ENCODE measurements around the gene SH3TC1. TPM values are rescaled to one million over a fixed set of nuclear protein-coding genes. Genes with fewer than 3 reads are reported as not detected.

Gene SH3TC1
- total RNA-seq, 6 donors from 2014 or later, result 34.1 to 193 (median 81.4) TPM

GRCh38 chr4:8171984-8172924 lies 26.8 kb upstream of the SH3TC1 start:
- no peak for ATAC-seq (ENCODE audit: low FRiP score in 2 of 2)
- Histone ChIP-seq H3K4me1 (peaks cover 0 to 13% (median 5%) of the 10 kb centered on the region in 4 donors), H3K4me3 (no peak overlapping the region), H3K9me3 (peaks cover 0 to 9% (median 7%) of the 10 kb centered on the region in 4 donors), H3K27me3 (no peaks in the 10 kb centered on the region), H3K36me3 (no peaks in the 10 kb centered on the region), H3K27ac (no peak overlapping the region)
- WGBS, 2 donors, result 81 to 84% methylated on average over 32 to 36 of the region's 36 CpGs
- peak in 1 of 2 donors; percentile 80 for DNase-seq
- TF ChIP-seq, protein P1, sequence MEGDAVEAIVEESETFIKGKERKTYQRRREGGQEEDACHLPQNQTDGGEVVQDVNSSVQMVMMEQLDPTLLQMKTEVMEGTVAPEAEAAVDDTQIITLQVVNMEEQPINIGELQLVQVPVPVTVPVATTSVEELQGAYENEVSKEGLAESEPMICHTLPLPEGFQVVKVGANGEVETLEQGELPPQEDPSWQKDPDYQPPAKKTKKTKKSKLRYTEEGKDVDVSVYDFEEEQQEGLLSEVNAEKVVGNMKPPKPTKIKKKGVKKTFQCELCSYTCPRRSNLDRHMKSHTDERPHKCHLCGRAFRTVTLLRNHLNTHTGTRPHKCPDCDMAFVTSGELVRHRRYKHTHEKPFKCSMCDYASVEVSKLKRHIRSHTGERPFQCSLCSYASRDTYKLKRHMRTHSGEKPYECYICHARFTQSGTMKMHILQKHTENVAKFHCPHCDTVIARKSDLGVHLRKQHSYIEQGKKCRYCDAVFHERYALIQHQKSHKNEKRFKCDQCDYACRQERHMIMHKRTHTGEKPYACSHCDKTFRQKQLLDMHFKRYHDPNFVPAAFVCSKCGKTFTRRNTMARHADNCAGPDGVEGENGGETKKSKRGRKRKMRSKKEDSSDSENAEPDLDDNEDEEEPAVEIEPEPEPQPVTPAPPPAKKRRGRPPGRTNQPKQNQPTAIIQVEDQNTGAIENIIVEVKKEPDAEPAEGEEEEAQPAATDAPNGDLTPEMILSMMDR (IDR thresholded peaks at IDR 0.05), result no peak
- no peak for TF ChIP-seq EP300 (IDR thresholded peaks at IDR 0.05)
- no peak for TF ChIP-seq POLR2AphosphoS5 (IDR thresholded peaks at IDR 0.05)
- no peak for TF ChIP-seq POLR2A (IDR thresholded peaks at IDR 0.05)

GRCh38 chr4:8173492-8174242 lies 25.4 kb upstream of the SH3TC1 start:
- TF ChIP-seq EP300 (IDR thresholded peaks at IDR 0.05) (no peak), POLR2AphosphoS5 (IDR thresholded peaks at IDR 0.05) (no peak), POLR2A (IDR thresholded peaks at IDR 0.05) (no peak)
- TF ChIP-seq, protein P1 (IDR thresholded peaks at IDR 0.05), result no peak
- no peaks in the 10 kb centered on the region for H3K27me3 ChIP-seq
- no peak overlapping the region for H3K4me3 ChIP-seq
- H3K27ac ChIP-seq, result no peak overlapping the region
- 74 to 100% methylated on average over 1 to 13 of the region's 13 CpGs for WGBS, 2 donors
- DNase-seq, result peak in 1 of 2 donors; percentile 68
- H3K4me1 ChIP-seq, result peaks cover 0 to 9% (median 5%) of the 10 kb centered on the region in 4 donors
- H3K9me3 ChIP-seq, result peaks cover 0 to 3% (median under 1%) of the 10 kb centered on the region in 4 donors
- no peaks in the 10 kb centered on the region for H3K36me3 ChIP-seq
- ATAC-seq (ENCODE audit: low FRiP score in 2 of 2), result no peak

GRCh38 chr4:8174970-8175369 lies 24.1 kb upstream of the SH3TC1 start:
- no peak for DNase-seq
- no peak for ATAC-seq (ENCODE audit: low FRiP score in 2 of 2)
- Histone ChIP-seq H3K27ac (no peak overlapping the region), H3K9me3 (no peaks in the 10 kb centered on the region), H3K27me3 (no peaks in the 10 kb centered on the region), H3K36me3 (no peaks in the 10 kb centered on the region), H3K4me3 (no peak overlapping the region), H3K4me1 (peaks cover 0 to 9% (median 5%) of the 10 kb centered on the region in 4 donors)
- no peak for TF ChIP-seq POLR2AphosphoS5 (IDR thresholded peaks at IDR 0.05)
- no peak for TF ChIP-seq POLR2A (IDR thresholded peaks at IDR 0.05)
- TF ChIP-seq, protein P1 (IDR thresholded peaks at IDR 0.05), result no peak
- TF ChIP-seq EP300 (IDR thresholded peaks at IDR 0.05), result no peak
- 71 to 79% methylated on average over 3 of the region's 3 CpGs for WGBS, 2 donors

DNA sequence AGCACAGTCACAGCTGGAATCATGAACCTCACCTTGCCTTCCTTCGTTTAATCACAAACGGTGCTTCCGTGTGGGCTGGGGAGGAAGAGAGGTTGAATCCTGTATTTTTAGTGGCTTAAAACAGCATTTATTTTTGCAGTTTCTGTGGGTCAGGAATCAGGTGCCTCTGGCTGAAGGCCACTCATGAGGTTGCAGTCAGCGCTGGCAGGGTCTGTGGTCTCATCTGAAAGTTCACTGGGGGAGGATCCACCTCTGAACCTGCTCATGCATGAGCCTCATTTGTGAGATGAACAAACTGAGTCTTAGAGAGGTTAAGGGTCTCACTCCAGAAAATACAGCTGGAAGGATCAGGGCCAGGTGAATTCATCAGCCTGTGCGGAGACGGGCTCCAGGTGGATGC lies 23.4 kb upstream of the SH3TC1 start:
- WGBS, 2 donors, result 75 to 86% methylated on average over 4 to 6 of the region's 6 CpGs
- H3K36me3 ChIP-seq, result no peaks in the 10 kb centered on the region
- H3K9me3 ChIP-seq, result no peaks in the 10 kb centered on the region
- H3K27me3 ChIP-seq, result no peaks in the 10 kb centered on the region
- peaks cover 0 to 9% (median 5%) of the 10 kb centered on the region in 4 donors for H3K4me1 ChIP-seq
- ATAC-seq (ENCODE audit: low FRiP score in 2 of 2) (no peak), DNase-seq (no peak)
- no peak overlapping the region for H3K27ac ChIP-seq
- TF ChIP-seq, protein P1 (IDR thresholded peaks at IDR 0.05), result no peak
- TF ChIP-seq EP300 (IDR thresholded peaks at IDR 0.05) (no peak), POLR2A (IDR thresholded peaks at IDR 0.05) (no peak), POLR2AphosphoS5 (IDR thresholded peaks at IDR 0.05) (no peak)
- no peak overlapping the region for H3K4me3 ChIP-seq
